GM18511 (cell line): ENCODE measurements around the gene GPD1L.
"Not testable (repeated sequence)": the region's sequence is repeated elsewhere in the genome, so short reads cannot be mapped to it uniquely, and the experiment has no call there.

Experiments
- ATAC-seq: cut with Tn5 transposase; IDR thresholded peaks from one replicate; pipeline ENCODE4 v1.9.1; 2021; ENCODE audit warnings: mild to moderate bottlenecking, moderate library complexity; ENCODE audit not compliant: unreplicated experiment

Gene GPD1L

GRCh38 chr3:32180141-32180784 is 73.8 kb downstream of the GPD1L start:
- no peak for ATAC-seq

- ATAC-seq: no peak
Measured at GRCh38 chr3:32181365-32181764, 74.9 kb downstream of the GPD1L start.

GRCh38 chr3:32181796-32182195 is 75.4 kb downstream of the GPD1L start:
- no peak for ATAC-seq

GRCh38 chr3:32184187-32184730 is 77.8 kb downstream of the GPD1L start:
- ATAC-seq: no peak

- no peak for ATAC-seq
Measured at GRCh38 chr3:32186097-32186496, 79.7 kb downstream of the GPD1L start.

- ATAC-seq: no peak
Measured at GRCh38 chr3:32186876-32187275, 80.5 kb downstream of the GPD1L start.

GRCh38 chr3:32189693-32190092 is 83.3 kb downstream of the GPD1L start:
- ATAC-seq: no peak

GRCh38 chr3:32190556-32190955 is 84.1 kb downstream of the GPD1L start:
- ATAC-seq: not testable (repeated sequence)

- no peak for ATAC-seq
Measured at GRCh38 chr3:32193101-32193500, 86.7 kb downstream of the GPD1L start.

- ATAC-seq: no peak
Measured at GRCh38 chr3:32194653-32195052, 88.2 kb downstream of the GPD1L start.

GRCh38 chr3:32195995-32196540 is 89.6 kb downstream of the GPD1L start:
- ATAC-seq: no peak

GRCh38 chr3:32197991-32198390 is 91.6 kb downstream of the GPD1L start:
- no peak for ATAC-seq

- no peak for ATAC-seq
Measured at GRCh38 chr3:32198714-32199113, 92.3 kb downstream of the GPD1L start.

- no peak for ATAC-seq
Measured at GRCh38 chr3:32200490-32200889, 94.1 kb downstream of the GPD1L start.

GRCh38 chr3:32200992-32201758 is 94.8 kb downstream of the GPD1L start:
- ATAC-seq: no peak

GRCh38 chr3:32202496-32202895 is 96.1 kb downstream of the GPD1L start:
- no peak for ATAC-seq

- ATAC-seq: no peak
Measured at GRCh38 chr3:32203854-32204253, 97.4 kb downstream of the GPD1L start.

GRCh38 chr3:32208447-32208846 is 102.0 kb downstream of the GPD1L start:
- ATAC-seq: no peak

- ATAC-seq: no peak
Measured at GRCh38 chr3:32215185-32215584, 108.8 kb downstream of the GPD1L start.

GRCh38 chr3:32216172-32216783 is 109.9 kb downstream of the GPD1L start:
- ATAC-seq: no peak

GRCh38 chr3:32217339-32217738 is 110.9 kb downstream of the GPD1L start:
- no peak for ATAC-seq
